OCI-LY1 (cell line): ENCODE results near the gene PTPRE.
A peak's percentile ranks its signal among the peaks of the same experiment; 100 is the strongest.

Source experiments
- H2AFZ ChIP-seq: fragments of 200-600 bp; sonication (generic), shearing (Covaris generic); 2 replicates; pipeline ENCODE4 v1.6.0; 2014; ENCODE audit warnings: antibody characterized with exemption, mild to moderate bottlenecking, low read length
- H3F3A ChIP-seq: fragments of 200-600 bp; sonication (generic), shearing (Covaris generic); 2 replicates; pipeline ENCODE4 v1.6.0; 2014; ENCODE audit warnings: mild to moderate bottlenecking, antibody characterized with exemption, low read length, moderate library complexity; ENCODE audit not compliant: insufficient read depth
- H3K27ac ChIP-seq: fragments of 200-600 bp; sonication (generic); 2 replicates; pipeline ENCODE4 v1.5.1; 2014; ENCODE audit warnings: low read length, mixed run types, mild to moderate bottlenecking, low read depth; ENCODE audit not compliant: poor library complexity, severe bottlenecking
- H3K27me3 ChIP-seq: fragments of 200-600 bp; sonication (generic); 2 replicates; pipeline ENCODE4 v1.6.0; 2014; ENCODE audit warnings: antibody characterized with exemption, mild to moderate bottlenecking, low read length, moderate library complexity; ENCODE audit not compliant: insufficient read depth
- H3K36me3 ChIP-seq: fragments of 200-600 bp; sonication (generic); 2 replicates; pipeline ENCODE4 v1.6.1; 2014; ENCODE audit warnings: mild to moderate bottlenecking, antibody characterized with exemption, low read length, moderate library complexity, mixed read lengths; ENCODE audit not compliant: insufficient read depth
- H3K4me1 ChIP-seq: fragments of 200-600 bp; sonication (generic); 2 replicates; pipeline ENCODE4 v1.5.1; 2014; ENCODE audit warnings: mild to moderate bottlenecking, low read length, moderate library complexity; ENCODE audit not compliant: insufficient read depth, severe bottlenecking
- H3K4me2 ChIP-seq: fragments of 200-600 bp; sonication (generic), shearing (Covaris generic); 2 replicates; pipeline ENCODE4 v1.6.1; 2014; ENCODE audit warnings: low read length
- H3K4me3 ChIP-seq: fragments of 200-600 bp; sonication (generic); 2 replicates; pipeline ENCODE4 v1.5.1; 2014; ENCODE audit warnings: low read length, low read depth, mild to moderate bottlenecking, mixed read lengths; ENCODE audit not compliant: poor library complexity, severe bottlenecking
- H3K79me2 ChIP-seq: fragments of 200-600 bp; shearing (Covaris generic); 2 replicates; pipeline ENCODE4 v1.6.1; 2016; ENCODE audit warnings: mixed run types, low read length, mixed read lengths; ENCODE audit not compliant: insufficient read depth
- H3K9ac ChIP-seq: fragments of 200-600 bp; sonication (generic), shearing (Covaris generic); 2 replicates; pipeline ENCODE4 v1.6.1; 2014; ENCODE audit warnings: mild to moderate bottlenecking, low read length, mixed read lengths
- H3K9me2 ChIP-seq: fragments of 200-600 bp; sonication (generic), shearing (Covaris generic); 2 replicates; pipeline ENCODE4 v1.6.1; 2014; ENCODE audit warnings: low read depth, mild to moderate bottlenecking, low read length, mixed read lengths
- H3K9me3 ChIP-seq: fragments of 200-600 bp; shearing (Covaris generic); 2 replicates; pipeline ENCODE4 v1.6.1; 2014; ENCODE audit warnings: low read length, mixed read lengths
- H4K20me1 ChIP-seq: fragments of 200-600 bp; sonication (generic), shearing (Covaris generic); 2 replicates; pipeline ENCODE4 v1.6.0; 2016; ENCODE audit warnings: mild to moderate bottlenecking, low read length; ENCODE audit not compliant: insufficient read depth
- EZH2 ChIP-seq: fragments of 200-600 bp; sonication (generic), shearing (Covaris generic); IDR thresholded peaks from 2 replicates; pipeline ENCODE4 v1.8.0; 2017; ENCODE audit warnings: borderline replicate concordance, mixed run types, mild to moderate bottlenecking, antibody characterized with exemption, low read length, moderate library complexity, mixed read lengths
- TF ChIP-seq, protein P1 (sequence below): fragments of 200-600 bp; sonication (generic), shearing (Covaris generic); IDR thresholded peaks from 2 replicates; pipeline ENCODE4 v1.5.1; 2017; ENCODE audit warnings: mild to moderate bottlenecking, antibody characterized with exemption, low read length, moderate library complexity, mixed read lengths

The PTPRE gene

DNA sequence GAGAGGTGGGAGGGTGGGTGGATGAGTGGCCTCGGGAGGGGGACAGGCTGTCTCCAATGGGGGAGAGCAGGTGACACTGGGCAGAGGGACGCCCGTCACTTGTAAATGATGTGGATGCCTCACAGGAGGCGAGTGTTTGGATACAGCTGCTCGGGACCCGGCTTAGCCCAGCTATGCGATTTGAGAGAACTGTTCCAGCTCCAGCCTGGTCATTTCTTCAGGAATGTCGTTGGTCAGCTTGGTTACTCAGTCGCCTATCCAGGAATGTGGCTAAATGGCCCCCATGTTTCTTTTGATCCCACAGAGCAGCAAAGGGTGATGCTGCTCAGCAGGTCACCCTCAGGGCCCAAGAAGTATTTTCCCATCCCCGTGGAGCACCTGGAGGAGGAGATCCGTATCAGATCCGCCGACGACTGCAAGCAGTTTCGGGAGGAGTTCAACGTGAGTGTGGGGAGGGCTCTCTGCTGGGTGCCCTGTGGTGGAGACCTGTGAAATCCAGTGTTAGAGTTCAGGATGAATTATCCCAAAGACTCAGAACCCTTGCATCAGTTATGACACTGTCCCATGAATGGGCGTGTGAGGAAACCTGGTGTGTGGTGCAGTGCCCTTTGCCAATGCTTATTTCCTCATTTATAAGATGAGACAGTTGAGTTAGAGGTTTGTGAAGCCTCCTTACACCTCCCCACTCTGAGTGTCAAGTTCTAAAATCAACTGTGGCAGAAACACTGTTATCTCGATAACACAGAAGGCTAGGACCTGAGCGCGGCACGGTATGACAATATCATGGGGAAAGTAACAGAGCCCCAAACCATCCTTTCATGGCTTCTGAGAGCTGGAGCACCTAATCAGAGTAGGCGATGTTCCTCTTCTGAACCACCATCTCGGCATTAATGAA lies 142.6 kb downstream of the PTPRE start:
- Histone ChIP-seq H3K9me3 (no peaks in the 10 kb centered on the region), H3K9ac (peak overlapping the region; percentile 74; the same call in 1 of the 2 replicates), H3K4me3 (peak overlapping the region; percentile 79), H3K4me1 (peaks cover 36% of the 10 kb centered on the region), H3K36me3 (peaks cover 21% of the 10 kb centered on the region; the same call in 1 of the 2 replicates), H3F3A (no peaks in the 10 kb centered on the region), H3K27ac (peak overlapping the region; percentile 76), H3K79me2 (no peaks in the 10 kb centered on the region), H4K20me1 (no peaks in the 10 kb centered on the region), H3K9me2 (no peaks in the 10 kb centered on the region), H3K27me3 (no peaks in the 10 kb centered on the region), H2AFZ (no peak overlapping the region), H3K4me2 (peak overlapping the region; percentile 94)
- TF ChIP-seq, protein P1, sequence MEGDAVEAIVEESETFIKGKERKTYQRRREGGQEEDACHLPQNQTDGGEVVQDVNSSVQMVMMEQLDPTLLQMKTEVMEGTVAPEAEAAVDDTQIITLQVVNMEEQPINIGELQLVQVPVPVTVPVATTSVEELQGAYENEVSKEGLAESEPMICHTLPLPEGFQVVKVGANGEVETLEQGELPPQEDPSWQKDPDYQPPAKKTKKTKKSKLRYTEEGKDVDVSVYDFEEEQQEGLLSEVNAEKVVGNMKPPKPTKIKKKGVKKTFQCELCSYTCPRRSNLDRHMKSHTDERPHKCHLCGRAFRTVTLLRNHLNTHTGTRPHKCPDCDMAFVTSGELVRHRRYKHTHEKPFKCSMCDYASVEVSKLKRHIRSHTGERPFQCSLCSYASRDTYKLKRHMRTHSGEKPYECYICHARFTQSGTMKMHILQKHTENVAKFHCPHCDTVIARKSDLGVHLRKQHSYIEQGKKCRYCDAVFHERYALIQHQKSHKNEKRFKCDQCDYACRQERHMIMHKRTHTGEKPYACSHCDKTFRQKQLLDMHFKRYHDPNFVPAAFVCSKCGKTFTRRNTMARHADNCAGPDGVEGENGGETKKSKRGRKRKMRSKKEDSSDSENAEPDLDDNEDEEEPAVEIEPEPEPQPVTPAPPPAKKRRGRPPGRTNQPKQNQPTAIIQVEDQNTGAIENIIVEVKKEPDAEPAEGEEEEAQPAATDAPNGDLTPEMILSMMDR, result no peak

DNA sequence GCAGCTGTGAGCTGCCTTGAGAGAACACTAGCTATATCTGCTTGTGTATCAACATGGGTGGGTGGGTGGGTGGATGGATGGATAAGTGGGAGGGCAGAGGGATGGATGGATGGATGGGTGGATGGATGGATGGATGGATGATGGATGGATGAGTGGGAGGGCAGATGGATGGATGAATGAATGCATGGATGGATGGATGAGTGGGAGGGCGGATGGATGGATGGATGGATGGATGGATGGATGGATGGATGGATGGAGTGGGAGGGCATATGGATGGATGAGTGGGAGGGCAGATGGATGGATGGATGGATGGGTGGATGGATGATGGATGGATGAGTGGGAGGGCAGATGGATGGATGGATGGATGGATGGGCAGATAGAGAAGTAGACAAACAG lies 143.2 kb downstream of the PTPRE start:
- Histone ChIP-seq H2AFZ (no peak overlapping the region), H3K79me2 (no peaks in the 10 kb centered on the region), H3K4me3 (no peak overlapping the region), H3F3A (no peaks in the 10 kb centered on the region), H3K36me3 (peaks cover 21% of the 10 kb centered on the region; the same call in 1 of the 2 replicates), H3K9me2 (no peaks in the 10 kb centered on the region), H3K9ac (no peak overlapping the region), H3K27me3 (no peaks in the 10 kb centered on the region), H3K4me2 (no peak overlapping the region; the same call in 1 of the 2 replicates), H3K9me3 (no peaks in the 10 kb centered on the region), H3K27ac (no peak overlapping the region), H4K20me1 (no peaks in the 10 kb centered on the region), H3K4me1 (peaks cover 36% of the 10 kb centered on the region)
- TF ChIP-seq, protein P1, result no peak
- TF ChIP-seq EZH2, result no peak

DNA sequence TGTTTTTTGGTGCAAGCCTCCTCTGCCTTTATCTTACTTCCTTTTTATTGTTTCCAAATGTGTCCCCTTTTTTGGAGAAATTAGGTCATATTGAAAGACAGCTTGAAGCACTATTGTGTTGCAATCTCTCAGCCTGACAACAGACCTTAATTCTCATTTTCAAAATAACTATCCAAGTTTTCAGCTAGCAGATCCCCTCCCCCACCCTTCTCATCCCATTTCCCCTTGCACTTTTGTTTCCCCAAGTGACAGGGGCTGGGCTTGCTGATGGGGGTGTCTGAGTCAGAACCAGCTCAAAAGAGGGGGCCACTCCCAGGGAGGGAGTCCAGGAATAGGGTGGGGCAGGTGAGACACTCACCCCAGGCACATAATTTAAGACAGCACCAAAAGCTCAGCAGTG lies 144.0 kb downstream of the PTPRE start:
- no peaks in the 10 kb centered on the region for H3F3A ChIP-seq
- no peaks in the 10 kb centered on the region for H4K20me1 ChIP-seq
- H3K9me3 ChIP-seq, result no peaks in the 10 kb centered on the region
- H3K4me2 ChIP-seq, result no peak overlapping the region
- no peaks in the 10 kb centered on the region for H3K79me2 ChIP-seq
- no peak overlapping the region for H3K9ac ChIP-seq
- peaks cover 28% of the 10 kb centered on the region; the same call in 1 of the 2 replicates for H3K36me3 ChIP-seq
- H3K27ac ChIP-seq, result no peak overlapping the region
- H3K4me1 ChIP-seq, result peaks cover 36% of the 10 kb centered on the region
- no peaks in the 10 kb centered on the region for H3K9me2 ChIP-seq
- no peak overlapping the region for H3K4me3 ChIP-seq
- TF ChIP-seq, protein P1, result no peak
- no peak for TF ChIP-seq EZH2
- no peaks in the 10 kb centered on the region for H3K27me3 ChIP-seq
- no peak overlapping the region for H2AFZ ChIP-seq
